ENCODE results near the gene R3HDM2.

R3HDM2 gene

GRCh38 chr12:57229046-57229633 lies 201.7 kb downstream of the R3HDM2 start:
- peak; percentile 44 for DNase-seq (ENCODE audit: low spot score)

- DNase-seq (ENCODE audit: low spot score) = no peak
These were observed 203.3 kb downstream of the R3HDM2 start for GRCh38 chr12:57227315-57228115.

GRCh38 chr12:57226588-57227314 lies 204.1 kb downstream of the R3HDM2 start:
- DNase-seq (ENCODE audit: low spot score) = no peak

GRCh38 chr12:57225680-57226210 lies 205.1 kb downstream of the R3HDM2 start:
- DNase-seq (ENCODE audit: low spot score) = no peak

- peak; percentile 68 for DNase-seq (ENCODE audit: low spot score)
These were observed 205.7 kb downstream of the R3HDM2 start for GRCh38 chr12:57224973-57225679.

- no peak for DNase-seq (ENCODE audit: low spot score)
These were observed 206.4 kb downstream of the R3HDM2 start for GRCh38 chr12:57224278-57224972.

- DNase-seq (ENCODE audit: low spot score) = no peak
These were observed 207.4 kb downstream of the R3HDM2 start for GRCh38 chr12:57223191-57224165.

GRCh38 chr12:57222286-57223190 lies 208.3 kb downstream of the R3HDM2 start:
- DNase-seq (ENCODE audit: low spot score) = no peak

- DNase-seq (ENCODE audit: low spot score) = no peak
These were observed 209.5 kb downstream of the R3HDM2 start for GRCh38 chr12:57221169-57221917.

GRCh38 chr12:57220770-57221168 lies 210.1 kb downstream of the R3HDM2 start:
- no peak for DNase-seq (ENCODE audit: low spot score)

- DNase-seq (ENCODE audit: low spot score) = no peak
These were observed 210.7 kb downstream of the R3HDM2 start for GRCh38 chr12:57219993-57220754.

GRCh38 chr12:57219205-57219992 lies 211.4 kb downstream of the R3HDM2 start:
- DNase-seq (ENCODE audit: low spot score) = no peak

- no peak for DNase-seq (ENCODE audit: low spot score)
These were observed 212.6 kb downstream of the R3HDM2 start for GRCh38 chr12:57218030-57218853.

- no peak for DNase-seq (ENCODE audit: low spot score)
These were observed 213.6 kb downstream of the R3HDM2 start for GRCh38 chr12:57216921-57217879.
